ENCODE data around the gene SLC30A10. TPM values are rescaled to one million over a fixed set of nuclear protein-coding genes. Genes with fewer than 3 reads are reported as not detected.
"Not testable (repeated sequence)": the region's sequence is repeated elsewhere in the genome, so short reads cannot be mapped to it uniquely, and the experiment has no call there.

Gene SLC30A10
- not detected in 2 replicates for total RNA-seq

DNA sequence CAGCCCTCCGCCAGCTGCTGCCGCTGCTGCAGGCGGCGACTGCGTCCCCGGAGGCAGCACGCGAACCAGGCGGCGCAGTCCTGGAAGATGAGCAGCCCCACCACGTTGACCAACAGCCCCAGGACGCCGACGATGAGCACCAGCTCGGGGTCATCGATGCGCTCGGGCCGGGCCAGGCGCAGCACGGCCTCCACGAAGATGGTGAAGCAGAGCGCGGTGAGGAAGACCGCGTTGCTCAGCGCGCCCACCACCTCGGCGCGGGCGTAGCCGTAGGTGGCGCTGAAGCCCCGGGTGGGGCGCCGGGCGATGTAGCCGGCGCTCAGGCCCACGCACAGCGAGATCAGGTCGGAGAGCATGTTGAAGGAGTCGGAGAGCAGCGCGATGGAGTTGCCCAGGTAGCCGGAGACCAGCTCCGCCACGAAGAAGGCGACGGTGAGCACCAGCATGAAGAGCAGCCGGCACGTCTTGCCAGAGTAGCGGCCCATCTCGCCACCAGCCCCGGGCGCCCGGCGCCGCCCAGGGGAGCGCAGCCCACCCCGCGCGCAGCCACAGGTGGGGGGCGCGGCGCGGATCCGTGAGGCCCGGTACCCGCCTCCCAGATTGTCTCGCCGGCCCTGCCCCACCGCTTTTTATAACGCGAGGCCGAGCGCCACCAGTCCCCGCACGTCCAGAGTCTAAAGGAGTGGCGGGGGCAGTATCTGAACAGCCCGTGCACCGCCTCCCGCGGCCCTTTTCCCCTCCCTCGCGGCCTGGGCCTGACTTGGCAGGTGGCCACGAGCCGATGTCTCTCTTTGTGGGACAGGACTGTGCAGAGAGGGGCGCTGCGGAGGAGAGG lies at the start of gene SLC30A10:
SLC30A10 (minus strand) TSS at position 602 of the 835 bp plus-strand sequence; CDS start at position 485, 117 bp downstream.
- intact Hi-C loops (cut with micrococcal nuclease): no loop called here

GRCh38 chr1:219973213-219973612 lies 44.9 kb upstream of the SLC30A10 start:
- intact Hi-C loops (cut with micrococcal nuclease): no loop called here

GRCh38 chr1:219967361-219967760 lies 39.0 kb upstream of the SLC30A10 start:
- intact Hi-C loops (cut with micrococcal nuclease): no loop called here

GRCh38 chr1:219966071-219966349 lies 37.7 kb upstream of the SLC30A10 start:
- intact Hi-C loops (cut with micrococcal nuclease): no loop called here

- intact Hi-C loops (cut with micrococcal nuclease): no loop called here
Observed at GRCh38 chr1:219965285-219966070, 37.1 kb upstream of the SLC30A10 start.

DNA sequence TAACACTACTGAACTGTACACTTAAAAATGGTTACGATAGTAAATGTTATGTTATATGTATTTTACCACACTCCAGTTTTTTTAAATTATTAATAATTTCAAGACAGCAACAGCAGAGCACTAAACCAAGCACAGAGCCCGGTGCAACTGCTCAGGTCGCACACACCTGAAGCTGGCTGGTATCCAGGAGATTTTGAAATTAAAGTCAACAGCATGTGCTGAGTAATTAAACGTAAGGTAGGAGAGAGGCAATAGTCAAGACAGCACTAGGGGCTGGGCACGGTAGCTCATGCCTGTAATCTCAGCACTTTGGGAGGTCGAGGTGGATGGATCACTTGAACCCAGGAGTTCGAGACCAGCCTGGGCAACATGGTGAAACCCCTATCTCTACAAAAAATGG lies 35.1 kb upstream of the SLC30A10 start:
- intact Hi-C loops (cut with micrococcal nuclease): no loop called here

DNA sequence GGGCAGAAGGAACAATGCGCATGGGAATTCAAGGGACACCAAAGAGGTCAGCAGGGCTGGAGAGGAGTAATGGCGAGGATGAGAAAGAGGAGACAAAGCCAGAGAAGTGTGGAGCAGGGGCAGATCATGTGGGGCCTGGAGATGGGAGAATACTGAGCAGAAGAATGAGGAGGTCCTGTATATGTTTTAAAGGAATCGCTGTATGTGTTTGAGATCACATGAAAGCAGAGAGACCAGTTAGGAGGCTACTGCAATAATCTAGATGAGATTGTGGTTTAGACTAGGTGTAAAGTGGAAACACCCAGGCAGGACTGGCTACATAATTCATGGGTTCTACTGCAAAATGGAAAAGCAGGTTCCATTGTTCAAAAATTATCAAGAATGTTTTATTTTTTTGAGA lies 33.3 kb upstream of the SLC30A10 start:
- intact Hi-C loops (cut with micrococcal nuclease): no loop called here

DNA sequence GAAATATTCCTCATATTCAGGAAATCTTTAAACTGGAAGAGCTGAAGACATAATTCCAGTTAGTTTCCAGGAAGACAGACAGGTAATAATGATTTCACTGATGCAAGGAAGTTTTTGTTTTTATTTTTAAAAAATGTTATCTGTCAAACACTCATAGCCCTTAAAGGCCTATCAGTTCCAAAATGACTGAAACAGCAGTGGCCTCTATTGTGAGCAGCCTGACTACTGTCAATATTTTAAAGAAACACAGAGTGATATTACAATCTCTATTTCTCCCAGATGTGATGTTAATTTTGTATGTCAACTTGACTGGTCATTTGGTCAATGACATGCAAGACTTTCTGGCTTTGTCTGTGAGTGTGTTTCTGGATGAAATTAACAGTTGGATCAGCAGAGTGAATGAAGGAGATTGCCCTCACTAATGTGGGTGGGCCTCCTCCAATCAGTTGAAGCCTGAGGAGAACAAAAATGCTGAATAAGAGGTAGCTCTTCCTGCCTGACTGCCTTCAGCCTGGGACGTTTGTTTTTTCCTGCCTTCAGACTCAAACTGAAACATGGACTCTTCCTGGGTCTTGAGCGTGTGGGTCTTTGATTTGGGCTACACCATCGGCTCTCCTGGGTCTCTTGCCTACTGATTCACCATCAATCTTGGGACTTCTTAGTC lies 31.3 kb upstream of the SLC30A10 start:
- intact Hi-C loops (cut with micrococcal nuclease): no loop called here

DNA sequence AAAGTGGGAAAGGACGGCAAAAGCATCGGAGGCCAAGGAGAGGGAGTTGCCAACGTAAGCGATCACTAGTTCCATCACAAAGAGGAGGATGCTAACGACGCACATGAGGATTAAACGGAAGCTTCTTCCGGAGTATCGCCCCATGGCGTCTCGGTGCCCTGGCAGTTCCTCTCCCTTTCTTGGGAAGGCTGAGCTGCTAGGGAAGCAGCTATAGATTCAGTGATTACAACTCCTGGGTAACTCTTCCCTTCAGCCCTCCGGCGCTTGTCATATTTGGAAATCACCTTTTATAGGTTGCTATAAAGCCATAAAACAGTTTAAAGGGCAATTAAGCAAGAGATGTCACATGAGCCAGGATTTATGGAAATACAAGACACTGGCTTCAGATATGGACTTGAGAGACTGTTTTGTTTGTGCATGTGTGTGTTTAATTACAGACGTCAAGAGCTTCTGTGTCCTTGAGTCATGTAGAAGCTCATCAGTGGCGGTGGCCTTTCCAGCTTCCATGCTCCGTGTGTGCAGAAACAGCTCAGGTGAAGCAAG lies 30.6 kb upstream of the SLC30A10 start:
- intact Hi-C loops (cut with micrococcal nuclease): no loop called here

GRCh38 chr1:219954736-219955421 lies 26.5 kb upstream of the SLC30A10 start:
- intact Hi-C loops (cut with micrococcal nuclease): no loop called here

- intact Hi-C loops (cut with micrococcal nuclease): no loop called here
Observed at GRCh38 chr1:219954052-219954451, 25.7 kb upstream of the SLC30A10 start.

- intact Hi-C loops (cut with micrococcal nuclease): no loop called here
Observed at GRCh38 chr1:219952361-219952760, 24.0 kb upstream of the SLC30A10 start.

DNA sequence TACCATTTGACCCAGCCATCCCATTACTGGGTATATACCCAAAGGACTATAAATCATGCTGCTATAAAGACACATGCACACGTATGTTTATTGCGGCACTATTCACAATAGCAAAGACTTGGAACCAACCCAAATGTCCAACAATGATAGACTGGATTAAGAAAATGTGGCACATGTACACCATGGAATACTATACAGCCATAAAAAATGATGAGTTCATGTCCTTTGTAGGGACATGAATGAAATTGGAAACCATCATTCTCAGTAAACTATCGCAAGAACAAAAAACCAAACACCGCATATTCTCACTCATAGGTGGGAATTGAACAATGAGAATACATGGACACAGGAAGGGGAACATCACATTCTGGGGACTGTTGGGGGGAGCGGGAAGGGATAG lies 20.9 kb upstream of the SLC30A10 start:
- intact Hi-C loops (cut with micrococcal nuclease): not testable (repeated sequence)

GRCh38 chr1:219948766-219949165 lies 20.4 kb upstream of the SLC30A10 start:
- intact Hi-C loops (cut with micrococcal nuclease): not testable (repeated sequence)

GRCh38 chr1:219945795-219946194 lies 17.4 kb upstream of the SLC30A10 start:
- intact Hi-C loops (cut with micrococcal nuclease): no loop called here

GRCh38 chr1:219941179-219942118 lies 13.1 kb upstream of the SLC30A10 start:
- intact Hi-C loops (cut with micrococcal nuclease): no loop called here

DNA sequence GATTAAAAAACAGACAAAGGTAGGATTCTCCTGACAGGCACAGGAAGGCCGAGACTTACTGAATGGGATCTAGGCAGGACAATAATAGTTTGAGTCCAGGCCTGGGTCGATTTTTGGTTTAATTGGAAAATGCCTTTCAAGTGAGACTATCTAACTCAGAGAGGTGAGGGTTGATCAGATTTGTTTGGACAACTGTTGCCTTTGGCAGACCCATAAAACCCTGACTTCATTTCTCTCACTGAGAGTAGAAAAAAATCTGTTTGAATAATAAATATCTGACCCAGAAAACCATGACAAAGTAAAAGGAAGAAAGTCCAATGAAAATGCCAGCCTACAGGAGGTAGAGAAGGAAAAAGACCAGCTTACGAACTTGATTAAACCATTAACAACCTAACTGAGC lies 12.3 kb upstream of the SLC30A10 start:
- intact Hi-C loops (cut with micrococcal nuclease): no loop called here

- intact Hi-C loops (cut with micrococcal nuclease): no loop called here
Observed at GRCh38 chr1:219938706-219939105, 10.3 kb upstream of the SLC30A10 start.

- intact Hi-C loops (cut with micrococcal nuclease): not testable (repeated sequence)
Observed at GRCh38 chr1:219933763-219934162, 5.4 kb upstream of the SLC30A10 start.

GRCh38 chr1:219931033-219931432 lies 2.7 kb upstream of the SLC30A10 start:
- intact Hi-C loops (cut with micrococcal nuclease): no loop called here

All from T-helper 1 cell treated with Interleukin-12 subunit alpha and Interleukin-12 subunit beta and Interleukin-4 antibody, amounts not matched to agents 30 ng/mL and 1 ng/mL, for 36 hours (primary cell).